GM12801 (cell line): ENCODE measurements around the gene PIANP.

Source experiments
- CTCF ChIP-seq: IDR thresholded peaks from one replicate; pipeline ENCODE4 v1.5.1; 2011; ENCODE audit warnings: control low read depth; ENCODE audit not compliant: insufficient read length; ENCODE audit errors: extremely low read depth

The PIANP gene

DNA sequence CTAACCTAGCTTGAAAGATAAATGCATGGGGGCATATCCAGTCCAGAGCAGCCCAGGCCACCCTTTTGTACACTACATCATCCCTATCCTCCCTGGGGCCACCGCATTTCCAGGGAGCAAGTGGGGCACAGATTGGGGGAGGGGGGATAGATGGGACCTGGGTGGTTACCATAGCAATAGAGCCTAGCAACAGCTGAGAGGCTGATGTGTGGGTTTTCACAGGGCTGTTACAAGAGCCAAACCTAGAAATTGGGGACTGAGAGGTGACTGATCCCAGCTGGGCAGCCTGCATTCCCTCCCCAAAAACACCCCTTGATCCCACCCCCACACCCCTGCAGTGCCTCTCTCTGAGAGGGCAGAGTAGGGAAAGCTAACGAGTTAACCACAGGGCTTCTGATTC is 7.7 kb downstream of the PIANP start:
- no peak for TF ChIP-seq CTCF

DNA sequence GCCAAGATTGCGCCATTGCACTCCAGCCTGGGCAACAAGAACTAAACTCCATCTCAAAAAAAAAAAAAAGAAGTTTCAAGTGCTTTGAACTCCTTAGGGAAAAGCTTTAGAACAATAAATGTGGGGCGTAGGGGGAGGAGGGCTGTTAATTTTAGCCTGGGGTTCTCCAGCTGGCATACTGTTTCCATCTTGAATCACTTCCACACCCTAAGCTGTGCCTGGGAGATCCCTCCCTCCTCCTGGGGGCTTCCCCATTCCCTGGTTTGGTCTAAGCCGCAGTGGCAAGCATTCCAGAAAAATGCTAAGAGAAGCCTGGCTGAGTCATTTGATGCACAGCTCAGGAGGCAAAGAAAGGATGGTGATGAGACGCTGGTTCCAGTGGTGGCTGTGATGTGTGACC is 9.1 kb downstream of the PIANP start:
- no peak for TF ChIP-seq CTCF

GRCh38 chr12:6688999-6689882 is 11.4 kb downstream of the PIANP start, which contains the start of gene ZNF384:
Gene ZNF384 (minus strand): TSS chr12:6689375. CDS start chr12:6679520, 9,855 bp downstream.
- TF ChIP-seq CTCF: no peak

GRCh38 chr12:6688543-6688998 is 12.0 kb downstream of the PIANP start:
- no peak for TF ChIP-seq CTCF

GRCh38 chr12:6685814-6686213 is 14.8 kb downstream of the PIANP start:
- no peak for TF ChIP-seq CTCF

- no peak for TF ChIP-seq CTCF
Measured at GRCh38 chr12:6684609-6685008, 16.0 kb downstream of the PIANP start.

GRCh38 chr12:6676962-6677361 is 23.7 kb downstream of the PIANP start:
- no peak for TF ChIP-seq CTCF
